ENCODE results near the gene KRTAP27-1. TPM values are rescaled to one million over a fixed set of nuclear protein-coding genes. Genes with fewer than 3 reads are reported as not detected.

Gene KRTAP27-1
- total RNA-seq, 1 experiment from 2014 or later, result not detected

DNA sequence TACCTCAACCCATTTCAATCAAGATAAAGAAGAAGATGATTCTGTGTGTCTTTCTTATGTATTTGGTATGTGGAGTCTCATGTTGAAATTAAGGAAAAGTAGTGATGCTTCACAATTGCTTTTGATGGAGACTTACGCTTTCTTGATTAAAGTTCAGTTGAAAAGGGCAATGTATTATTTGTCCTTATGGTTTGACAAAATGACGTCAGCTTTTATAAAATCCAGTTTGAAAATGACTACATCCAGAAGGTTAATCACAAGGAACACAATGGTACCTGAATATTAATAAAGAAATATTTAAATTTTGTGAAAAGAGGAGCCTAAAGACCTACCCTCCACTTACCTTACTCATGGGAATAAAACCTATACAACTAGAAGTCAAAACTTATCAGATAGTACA, 21.8 kb downstream of the KRTAP27-1 start (continued):
- TF ChIP-seq ZBTB33 (IDR thresholded peaks at IDR 0.05; ENCODE audit: extremely low read depth, insufficient replicate concordance, low read length), result no peak

DNA sequence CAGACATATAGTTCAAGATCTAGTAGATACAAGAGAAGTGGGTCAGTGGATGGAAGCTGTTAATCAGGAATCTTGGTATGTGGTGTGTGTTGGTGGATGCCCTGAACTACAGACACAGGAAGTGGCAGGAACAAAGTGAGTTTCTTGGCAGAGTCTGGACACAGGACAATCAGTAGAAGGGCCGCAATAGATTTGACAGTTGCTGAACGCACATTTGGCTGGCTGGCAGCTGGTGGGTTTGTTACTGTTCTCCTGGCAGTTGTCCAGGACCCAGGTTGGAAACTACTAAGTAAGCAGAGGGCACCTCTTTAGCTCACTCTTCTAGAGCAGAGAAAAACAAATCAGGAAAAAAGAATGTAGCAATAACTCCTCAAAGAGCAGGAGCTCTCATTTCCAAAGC, 30.6 kb downstream of the KRTAP27-1 start:
- ChIA-PET RAD21 (ENCODE audit: low non-redundant PET in 1 of 2, low total read pairs in 2 of 2, uncharacterized antibody in 2 of 2, unreplicated experiment in 2 of 2) (no interaction called here), CTCF (no interaction called here), POLR2A (no interaction called here)
- DNase-seq (ENCODE audit: low read depth, low spot score), result no peak
- no TSS peak for BruUV-seq (replicated peaks)
- ATAC-seq, result no peak
- Histone ChIP-seq H3K79me2 (ENCODE audit: insufficient read depth, low read length) (no peaks in the 10 kb centered on the region), H3K27ac (ENCODE audit: low read depth, low read length) (no peak overlapping the region), H3K36me3 (ENCODE audit: control insufficient read depth in 1 of 2, insufficient read depth in 2 of 2, low read length in 2 of 2) (no peaks in the 10 kb centered on the region), H3K4me1 (ENCODE audit: control insufficient read depth in 1 of 2, insufficient read depth in 2 of 2, low read length in 2 of 2) (no peaks in the 10 kb centered on the region), H3K9me2 (ENCODE audit: insufficient read depth) (no peaks in the 10 kb centered on the region), H3K9ac (ENCODE audit: low read length) (no peak overlapping the region), H4K20me1 (ENCODE audit: insufficient read depth) (no peaks in the 10 kb centered on the region), H3K4me2 (ENCODE audit: low read length) (no peak overlapping the region), H3K27me3 (ENCODE audit: insufficient read depth, low read length) (no peaks in the 10 kb centered on the region), H3K9me3 (ENCODE audit: control insufficient read depth in 1 of 2, insufficient read depth in 1 of 2, low read depth in 1 of 2, low read length in 2 of 2) (peaks cover 3 to 22% of the 10 kb centered on the region in 2 experiments; a peak in 2 of 4 replicates), H2AFZ (ENCODE audit: low read depth, low read length, poor library complexity, severe bottlenecking) (no peak overlapping the region), H3K4me3 (replicated peaks in 1 of 2; ENCODE audit: low read depth in 1 of 2, low read length in 2 of 2) (no peak overlapping the region)
- TF ChIP-seq ZFX (IDR thresholded peaks at IDR 0.05) (no peak), ZNF274 (IDR thresholded peaks at IDR 0.05; ENCODE audit: low read depth, low read length) (no peak), EGR1 (IDR thresholded peaks at IDR 0.05; ENCODE audit: low read depth) (no peak), POLR2A (IDR thresholded peaks at IDR 0.05; ENCODE audit: borderline replicate concordance, extremely low read depth, insufficient read depth, insufficient read length) (no peak), YY1 (IDR thresholded peaks at IDR 0.05; ENCODE audit: extremely low read depth, insufficient replicate concordance, low read depth, low read length) (no peak)
- intact Hi-C loops (cut with micrococcal nuclease), result no loop called here

DNA sequence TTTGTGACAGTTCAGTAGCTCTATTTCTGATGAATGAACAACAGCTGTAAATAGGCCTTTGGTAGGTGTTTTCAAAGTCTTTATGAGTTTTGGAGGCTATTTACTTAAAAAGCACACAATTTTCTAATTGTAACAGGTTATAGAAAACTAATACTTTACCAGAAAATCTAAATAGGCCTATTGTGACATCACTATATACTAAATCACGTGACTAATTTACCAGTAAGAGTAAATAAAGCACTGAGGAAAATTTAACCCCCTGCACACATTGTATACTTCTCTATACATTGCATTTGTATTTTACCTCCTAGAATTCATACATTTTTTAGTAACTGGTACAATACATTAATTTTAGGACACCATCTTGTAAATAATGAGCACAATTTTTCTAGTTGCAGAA, 32.4 kb downstream of the KRTAP27-1 start:
- Histone ChIP-seq H3K4me1 (ENCODE audit: control insufficient read depth in 1 of 2, insufficient read depth in 2 of 2, low read length in 2 of 2) (no peaks in the 10 kb centered on the region), H3K27me3 (ENCODE audit: insufficient read depth, low read length) (no peaks in the 10 kb centered on the region), H3K4me2 (ENCODE audit: low read length) (no peak overlapping the region), H3K4me3 (replicated peaks in 1 of 2; ENCODE audit: low read depth in 1 of 2, low read length in 2 of 2) (no peak overlapping the region), H3K27ac (ENCODE audit: low read depth, low read length) (no peak overlapping the region), H3K9me2 (ENCODE audit: insufficient read depth) (no peaks in the 10 kb centered on the region), H3K36me3 (ENCODE audit: control insufficient read depth in 1 of 2, insufficient read depth in 2 of 2, low read length in 2 of 2) (no peaks in the 10 kb centered on the region), H3K9me3 (ENCODE audit: control insufficient read depth in 1 of 2, insufficient read depth in 1 of 2, low read depth in 1 of 2, low read length in 2 of 2) (peaks cover 7 to 22% of the 10 kb centered on the region in 2 experiments; a peak in 2 of 4 replicates), H3K79me2 (ENCODE audit: insufficient read depth, low read length) (no peaks in the 10 kb centered on the region), H3K9ac (ENCODE audit: low read length) (no peak overlapping the region), H2AFZ (ENCODE audit: low read depth, low read length, poor library complexity, severe bottlenecking) (no peak overlapping the region), H4K20me1 (ENCODE audit: insufficient read depth) (no peaks in the 10 kb centered on the region)
- intact Hi-C loops (cut with micrococcal nuclease), result no loop called here
- CTCF ChIA-PET, result no interaction called here
- DNase-seq (ENCODE audit: low read depth, low spot score) (no peak), ATAC-seq (no peak)
- POLR2A ChIA-PET, result no interaction called here
- TF ChIP-seq CTCF (IDR thresholded peaks at IDR 0.05 in 2 of 3, conservative IDR thresholded peaks at IDR 0.05 in 1 of 3; ENCODE audit: borderline replicate concordance in 1 of 3, insufficient read depth in 1 of 3, low read depth in 2 of 3, low read length in 2 of 3) (no peak), ZBTB33 (IDR thresholded peaks at IDR 0.05; ENCODE audit: extremely low read depth, insufficient replicate concordance, low read length) (no peak)
- RAD21 ChIA-PET (ENCODE audit: low non-redundant PET in 1 of 2, low total read pairs in 2 of 2, uncharacterized antibody in 2 of 2, unreplicated experiment in 2 of 2), result no interaction called here
- BruUV-seq (replicated peaks), result no TSS peak

Data from HCT116 (cell line).